ENCODE results near the gene IQSEC1. TPM values are rescaled to one million over a fixed set of nuclear protein-coding genes. Genes with fewer than 3 reads are reported as not detected.

IQSEC1 gene
- total RNA-seq, 4 donors from 2014 or later = 56.1 to 99.5 (median 78.2) TPM

- no peak overlapping the region for H3K27ac ChIP-seq (replicated peaks in 1 of 4)
- H3K4me1 ChIP-seq = peaks cover 7 to 29% (median 25%) of the 10 kb centered on the region in 4 donors
- no peak for TF ChIP-seq POLR2A (IDR thresholded peaks at IDR 0.05; ENCODE audit: low read depth)
- no peak for TF ChIP-seq EP300 (IDR thresholded peaks at IDR 0.05)
- TF ChIP-seq POLR2AphosphoS5 (IDR thresholded peaks at IDR 0.05) = no peak
- TF ChIP-seq CTCF (IDR thresholded peaks at IDR 0.05) = no peak
- H3K9me3 ChIP-seq = no peaks in the 10 kb centered on the region
- no peaks in the 10 kb centered on the region for H3K36me3 ChIP-seq
- DNase-seq (ENCODE audit: extremely low spot score) = no peak
- intact Hi-C loops (cut with DNase I) = no loop called here
- no peaks in the 10 kb centered on the region for H3K27me3 ChIP-seq
- 86% methylated on average over 15 of the region's 16 CpGs for WGBS
- no peak overlapping the region for H3K4me3 ChIP-seq
Measured at GRCh38 chr3:13009132-13009945, 63.9 kb downstream of the IQSEC1 start.

- intact Hi-C loops (cut with DNase I) = no loop called here
- no peaks in the 10 kb centered on the region for H3K27me3 ChIP-seq
- no peaks in the 10 kb centered on the region for H3K36me3 ChIP-seq
- no peaks in the 10 kb centered on the region for H3K9me3 ChIP-seq
- H3K4me3 ChIP-seq = no peak overlapping the region
- no peak for DNase-seq (ENCODE audit: extremely low spot score)
- WGBS = 72% methylated on average over 15 of the region's 17 CpGs
- H3K4me1 ChIP-seq = peaks cover 7 to 29% (median 25%) of the 10 kb centered on the region in 4 donors
- TF ChIP-seq EP300 (IDR thresholded peaks at IDR 0.05) (no peak), POLR2AphosphoS5 (IDR thresholded peaks at IDR 0.05) (no peak), CTCF (IDR thresholded peaks at IDR 0.05) (no peak), POLR2A (IDR thresholded peaks at IDR 0.05; ENCODE audit: low read depth) (no peak)
- no peak overlapping the region for H3K27ac ChIP-seq (replicated peaks in 1 of 4)
Measured at GRCh38 chr3:13008155-13008995, 64.9 kb downstream of the IQSEC1 start.

GRCh38 chr3:13007251-13007941, 65.8 kb downstream of the IQSEC1 start:
- no peaks in the 10 kb centered on the region for H3K27me3 ChIP-seq
- intact Hi-C loops (cut with DNase I) = no loop called here
- TF ChIP-seq POLR2A (IDR thresholded peaks at IDR 0.05; ENCODE audit: low read depth) (no peak), EP300 (IDR thresholded peaks at IDR 0.05) (no peak), CTCF (IDR thresholded peaks at IDR 0.05) (no peak), POLR2AphosphoS5 (IDR thresholded peaks at IDR 0.05) (no peak)
- 85% methylated on average over 11 of the region's 16 CpGs for WGBS
- no peak for DNase-seq (ENCODE audit: extremely low spot score)
- no peaks in the 10 kb centered on the region for H3K9me3 ChIP-seq
- no peak overlapping the region for H3K4me3 ChIP-seq
- H3K27ac ChIP-seq (replicated peaks in 1 of 4) = no peak overlapping the region
- no peaks in the 10 kb centered on the region for H3K36me3 ChIP-seq
- peaks cover 7 to 29% (median 25%) of the 10 kb centered on the region in 4 donors for H3K4me1 ChIP-seq

GRCh38 chr3:13006216-13006990, 66.8 kb downstream of the IQSEC1 start:
- Histone ChIP-seq H3K9me3 (no peaks in the 10 kb centered on the region), H3K4me1 (peaks cover 7 to 29% (median 25%) of the 10 kb centered on the region in 4 donors), H3K27me3 (no peaks in the 10 kb centered on the region), H3K27ac (replicated peaks in 1 of 4) (no peak overlapping the region), H3K4me3 (no peak overlapping the region), H3K36me3 (no peaks in the 10 kb centered on the region)
- TF ChIP-seq POLR2A (IDR thresholded peaks at IDR 0.05; ENCODE audit: low read depth) = no peak
- TF ChIP-seq POLR2AphosphoS5 (IDR thresholded peaks at IDR 0.05) = no peak
- no peak for TF ChIP-seq CTCF (IDR thresholded peaks at IDR 0.05)
- TF ChIP-seq EP300 (IDR thresholded peaks at IDR 0.05) = no peak
- intact Hi-C loops (cut with DNase I) = no loop called here
- 94% methylated on average over 9 of the region's 17 CpGs for WGBS
- no peak for DNase-seq (ENCODE audit: extremely low spot score)
